ENCODE results near the gene P2RX7.
"Not testable (repeated sequence)": the region's sequence is repeated elsewhere in the genome, so short reads cannot be mapped to it uniquely, and the experiment has no call there.

The P2RX7 gene

GRCh38 chr12:121226399-121226798 is 93.7 kb downstream of the P2RX7 start:
- H3K4me1 Mint-ChIP-seq (ENCODE audit: low read depth), result peaks cover 43% of the 10 kb centered on the region
- H3K9me3 Mint-ChIP-seq, result no peaks in the 10 kb centered on the region
- H3K4me3 Mint-ChIP-seq, result no peak overlapping the region
- H3K27ac Mint-ChIP-seq, result peak overlapping the region; percentile 41
- peaks cover 56% of the 10 kb centered on the region for H3K36me3 Mint-ChIP-seq (ENCODE audit: low read depth)
- H3K27me3 Mint-ChIP-seq (ENCODE audit: low read depth), result no peaks in the 10 kb centered on the region

GRCh38 chr12:121226871-121227270 is 94.2 kb downstream of the P2RX7 start:
- peaks cover 54% of the 10 kb centered on the region for H3K36me3 Mint-ChIP-seq (ENCODE audit: low read depth)
- not testable (repeated sequence) for H3K27me3 Mint-ChIP-seq (ENCODE audit: low read depth)

GRCh38 chr12:121227294-121227693 is 94.6 kb downstream of the P2RX7 start:
- Mint-ChIP-seq H3K9me3 (no peaks in the 10 kb centered on the region), H3K27ac (peak overlapping the region; percentile 36), H3K4me1 (ENCODE audit: low read depth) (peaks cover 46% of the 10 kb centered on the region), H3K27me3 (ENCODE audit: low read depth) (no peaks in the 10 kb centered on the region), H3K4me3 (no peak overlapping the region), H3K36me3 (ENCODE audit: low read depth) (peaks cover 53% of the 10 kb centered on the region)

More at GRCh38 chr12:121226871-121227270, 94.2 kb downstream of the P2RX7 start:
- not testable (repeated sequence) for H3K9me3 Mint-ChIP-seq, H3K4me3 Mint-ChIP-seq
- H3K27ac Mint-ChIP-seq, result peak overlapping the region; percentile 41
- peaks cover 43% of the 10 kb centered on the region for H3K4me1 Mint-ChIP-seq (ENCODE audit: low read depth)

- peaks cover 48% of the 10 kb centered on the region for H3K36me3 Mint-ChIP-seq (ENCODE audit: low read depth)
- no peak overlapping the region for H3K4me3 Mint-ChIP-seq
- no peaks in the 10 kb centered on the region for H3K9me3 Mint-ChIP-seq
- H3K27me3 Mint-ChIP-seq (ENCODE audit: low read depth), result no peaks in the 10 kb centered on the region
- H3K4me1 Mint-ChIP-seq (ENCODE audit: low read depth), result peaks cover 30% of the 10 kb centered on the region
- H3K27ac Mint-ChIP-seq, result no peak overlapping the region
Observed at GRCh38 chr12:121228919-121229665, 96.4 kb downstream of the P2RX7 start.

DNA sequence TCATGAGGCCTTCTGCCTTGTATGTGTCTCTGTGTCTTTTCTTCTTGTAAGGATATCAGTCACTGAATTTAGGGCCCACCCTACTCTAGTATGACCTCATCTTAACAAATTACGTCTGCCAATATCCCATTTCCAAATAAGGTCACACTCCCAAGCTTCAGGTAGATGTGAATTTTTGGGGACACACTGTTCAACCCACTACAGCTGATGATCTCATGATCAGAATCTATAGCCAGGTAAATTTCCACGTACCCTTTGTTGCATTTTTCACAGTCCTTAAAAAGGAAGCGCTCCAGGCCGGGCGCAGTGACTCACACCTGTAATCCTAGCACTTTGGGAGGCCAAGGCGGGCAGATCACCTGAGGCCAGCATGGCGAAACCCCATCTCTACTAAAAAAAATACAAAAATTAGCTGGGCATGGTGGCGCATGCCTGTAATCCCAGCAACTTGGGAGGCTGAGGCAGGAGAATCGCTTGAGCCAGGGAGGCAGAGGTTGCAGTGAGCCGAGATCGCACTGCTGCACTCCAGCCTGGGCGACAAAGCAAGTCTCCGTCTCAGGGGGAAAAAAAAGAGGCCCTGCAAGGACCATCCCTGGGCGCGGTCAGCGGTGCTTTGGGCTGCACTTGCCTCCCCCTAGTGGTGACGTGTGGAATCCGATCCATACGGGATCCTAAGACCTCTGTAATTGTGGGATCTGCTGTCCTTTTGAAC is 97.3 kb downstream of the P2RX7 start:
- not testable (repeated sequence) for H3K4me3 Mint-ChIP-seq; H3K27me3 Mint-ChIP-seq (ENCODE audit: low read depth); H3K9me3 Mint-ChIP-seq
- Mint-ChIP-seq H3K36me3 (ENCODE audit: low read depth) (peaks cover 49% of the 10 kb centered on the region), H3K27ac (peak overlapping the region; percentile 45), H3K4me1 (ENCODE audit: low read depth) (peaks cover 23% of the 10 kb centered on the region)

- peaks cover 49% of the 10 kb centered on the region for H3K36me3 Mint-ChIP-seq (ENCODE audit: low read depth)
- H3K27ac Mint-ChIP-seq, result no peak overlapping the region
- peaks cover 23% of the 10 kb centered on the region for H3K4me1 Mint-ChIP-seq (ENCODE audit: low read depth)
Observed at GRCh38 chr12:121230538-121230907, 97.8 kb downstream of the P2RX7 start.

GRCh38 chr12:121232163-121232562 is 99.5 kb downstream of the P2RX7 start:
- Mint-ChIP-seq H3K36me3 (ENCODE audit: low read depth) (peaks cover 45% of the 10 kb centered on the region), H3K27ac (no peak overlapping the region)

More at GRCh38 chr12:121230538-121230907, 97.8 kb downstream of the P2RX7 start:
- H3K4me3 Mint-ChIP-seq, result no peak overlapping the region
- no peaks in the 10 kb centered on the region for H3K9me3 Mint-ChIP-seq
- H3K27me3 Mint-ChIP-seq (ENCODE audit: low read depth), result no peaks in the 10 kb centered on the region

GRCh38 chr12:121232977-121233627 is 100.4 kb downstream of the P2RX7 start:
- Mint-ChIP-seq H3K36me3 (ENCODE audit: low read depth) (peaks cover 42% of the 10 kb centered on the region), H3K4me1 (ENCODE audit: low read depth) (peaks cover 16% of the 10 kb centered on the region), H3K27ac (no peak overlapping the region), H3K27me3 (ENCODE audit: low read depth) (no peaks in the 10 kb centered on the region), H3K4me3 (no peak overlapping the region), H3K9me3 (no peaks in the 10 kb centered on the region)

More at GRCh38 chr12:121232163-121232562, 99.5 kb downstream of the P2RX7 start:
- no peaks in the 10 kb centered on the region for H3K27me3 Mint-ChIP-seq (ENCODE audit: low read depth)
- no peak overlapping the region for H3K4me3 Mint-ChIP-seq
- H3K4me1 Mint-ChIP-seq (ENCODE audit: low read depth), result peaks cover 18% of the 10 kb centered on the region
- H3K9me3 Mint-ChIP-seq, result no peaks in the 10 kb centered on the region

DNA sequence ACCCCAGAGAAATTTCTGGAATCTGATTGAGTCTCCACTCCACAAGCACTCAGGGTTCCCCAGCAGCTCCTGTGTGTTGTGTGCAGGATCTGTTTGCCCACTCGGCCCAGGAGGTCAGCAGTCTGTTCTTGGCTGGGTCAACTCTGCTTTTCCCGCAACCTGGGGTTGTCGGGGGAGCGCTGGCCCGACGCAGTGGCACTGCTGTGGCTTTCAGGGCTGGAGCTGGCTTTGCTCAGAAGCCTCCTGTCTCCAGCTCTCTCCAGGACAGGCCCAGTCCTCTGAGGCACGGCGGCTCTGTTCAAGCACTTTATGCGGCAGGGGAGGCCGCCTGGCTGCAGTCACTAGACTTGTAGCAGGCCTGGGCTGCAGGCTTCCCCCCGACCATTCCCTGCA is 100.9 kb downstream of the P2RX7 start:
- no peak overlapping the region for H3K4me3 Mint-ChIP-seq
- peaks cover 17% of the 10 kb centered on the region for H3K4me1 Mint-ChIP-seq (ENCODE audit: low read depth)
- H3K9me3 Mint-ChIP-seq, result no peaks in the 10 kb centered on the region
- no peaks in the 10 kb centered on the region for H3K27me3 Mint-ChIP-seq (ENCODE audit: low read depth)
- peaks cover 40% of the 10 kb centered on the region for H3K36me3 Mint-ChIP-seq (ENCODE audit: low read depth)
- no peak overlapping the region for H3K27ac Mint-ChIP-seq

DNA sequence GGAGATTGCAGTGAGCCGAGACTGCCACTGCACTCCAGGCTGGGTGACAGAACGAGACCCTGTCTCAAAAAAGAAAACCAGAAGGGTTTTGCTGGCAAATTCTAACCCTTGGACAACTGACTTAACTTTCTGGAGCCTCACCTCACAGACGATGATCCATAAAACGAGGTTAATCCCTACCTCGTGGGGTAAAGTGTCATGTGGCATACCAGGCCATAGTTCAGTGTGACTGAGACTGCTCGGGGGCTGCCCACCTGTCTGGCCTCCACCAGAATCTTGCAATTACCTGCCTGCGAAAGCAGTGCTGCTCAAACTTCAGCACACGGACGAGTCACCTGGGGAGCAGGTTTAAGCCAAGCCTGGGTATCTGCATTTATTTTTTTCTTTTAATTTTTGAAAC is 104.1 kb downstream of the P2RX7 start:
- Mint-ChIP-seq H3K4me1 (ENCODE audit: low read depth) (peaks cover 35% of the 10 kb centered on the region), H3K4me3 (no peak overlapping the region), H3K27me3 (ENCODE audit: low read depth) (no peaks in the 10 kb centered on the region), H3K36me3 (ENCODE audit: low read depth) (peaks cover 31% of the 10 kb centered on the region), H3K27ac (no peak overlapping the region), H3K9me3 (no peaks in the 10 kb centered on the region)

DNA sequence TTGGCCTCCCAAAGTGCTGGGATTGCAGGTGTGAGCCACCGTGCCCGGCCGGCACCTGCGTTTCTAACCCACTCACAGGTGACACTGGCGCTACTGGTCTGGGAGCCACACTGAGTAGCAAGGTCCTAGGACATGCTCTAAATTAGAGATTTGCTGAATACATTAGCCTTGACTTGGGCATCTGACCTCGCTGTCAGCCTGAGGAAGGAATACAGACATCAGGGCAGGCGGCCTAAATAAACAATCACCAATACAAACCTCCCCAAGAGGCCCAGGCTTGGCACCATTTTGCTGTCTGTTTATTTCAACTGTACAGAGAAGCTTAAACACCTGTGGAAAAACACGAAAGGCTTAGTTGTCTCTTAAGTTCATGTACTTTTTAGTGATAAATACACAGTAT is 104.7 kb downstream of the P2RX7 start:
- H3K36me3 Mint-ChIP-seq (ENCODE audit: low read depth), result peaks cover 29% of the 10 kb centered on the region
- no peak overlapping the region for H3K4me3 Mint-ChIP-seq
- H3K9me3 Mint-ChIP-seq, result no peaks in the 10 kb centered on the region
- H3K27me3 Mint-ChIP-seq (ENCODE audit: low read depth), result no peaks in the 10 kb centered on the region
- H3K27ac Mint-ChIP-seq, result no peak overlapping the region
- peaks cover 32% of the 10 kb centered on the region for H3K4me1 Mint-ChIP-seq (ENCODE audit: low read depth)

Data from T-helper 1 cell treated with Interleukin-12 subunit alpha and Interleukin-12 subunit beta and Interleukin-4 antibody, amounts not matched to agents 30 μg/mL and 1 μg/mL, for 36 hours (primary cell).